Adrenal gland (tissue), 5 donors: ENCODE results near the gene RSRC2.

ENCODE experiments used
- POLR2A ChIP-seq, 2 donors: fragments of 450-650 bp; IDR thresholded peaks; one replicate each; pipeline ENCODE4 v1.6.1; 2017; ENCODE audit warnings: antibody characterized with exemption in 2 of 2, mild to moderate bottlenecking in 2 of 2, moderate library complexity in 1 of 2
- TF ChIP-seq, protein P1 (sequence below), 6 experiments: fragments of 450-650 bp in 4 of 6; fragments of 200-600 bp in 2 of 6; sonication (generic) in 1 of 6; IDR thresholded peaks; 1 replicate in 5 of 6; 2 replicates in 1 of 6; pipeline versions ENCODE4 v1.5.1 to v1.8.0; 2016 to 2021; ENCODE audit warnings: antibody characterized with exemption in 6 of 6, mild to moderate bottlenecking in 2 of 6, moderate library complexity in 1 of 6
- donor health status: DM: no; HTN: no; CAD: no.

DNA sequence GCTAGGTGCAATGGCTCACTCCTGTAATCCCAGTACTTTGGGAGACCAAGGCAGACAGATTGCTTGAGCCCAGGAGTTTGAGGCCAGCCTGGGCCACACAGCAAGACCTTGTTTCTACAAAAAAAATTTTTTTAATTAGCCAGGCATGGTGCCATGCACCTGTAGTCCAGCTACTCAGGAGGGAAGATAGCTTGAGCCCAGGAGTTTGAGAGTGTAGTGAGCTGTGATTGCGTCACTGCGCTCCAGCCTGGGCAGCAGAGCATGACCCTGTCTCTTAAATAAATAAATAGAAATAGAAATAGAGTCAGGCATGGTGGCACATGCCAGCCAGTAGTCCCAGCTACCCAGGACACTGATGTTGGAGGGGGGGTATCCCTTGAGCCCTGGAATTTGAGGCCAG is 67.5 kb downstream of the RSRC2 start:
- TF ChIP-seq, protein P1, sequence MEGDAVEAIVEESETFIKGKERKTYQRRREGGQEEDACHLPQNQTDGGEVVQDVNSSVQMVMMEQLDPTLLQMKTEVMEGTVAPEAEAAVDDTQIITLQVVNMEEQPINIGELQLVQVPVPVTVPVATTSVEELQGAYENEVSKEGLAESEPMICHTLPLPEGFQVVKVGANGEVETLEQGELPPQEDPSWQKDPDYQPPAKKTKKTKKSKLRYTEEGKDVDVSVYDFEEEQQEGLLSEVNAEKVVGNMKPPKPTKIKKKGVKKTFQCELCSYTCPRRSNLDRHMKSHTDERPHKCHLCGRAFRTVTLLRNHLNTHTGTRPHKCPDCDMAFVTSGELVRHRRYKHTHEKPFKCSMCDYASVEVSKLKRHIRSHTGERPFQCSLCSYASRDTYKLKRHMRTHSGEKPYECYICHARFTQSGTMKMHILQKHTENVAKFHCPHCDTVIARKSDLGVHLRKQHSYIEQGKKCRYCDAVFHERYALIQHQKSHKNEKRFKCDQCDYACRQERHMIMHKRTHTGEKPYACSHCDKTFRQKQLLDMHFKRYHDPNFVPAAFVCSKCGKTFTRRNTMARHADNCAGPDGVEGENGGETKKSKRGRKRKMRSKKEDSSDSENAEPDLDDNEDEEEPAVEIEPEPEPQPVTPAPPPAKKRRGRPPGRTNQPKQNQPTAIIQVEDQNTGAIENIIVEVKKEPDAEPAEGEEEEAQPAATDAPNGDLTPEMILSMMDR (IDR thresholded peaks at IDR 0.05) = no peak
- no peak for TF ChIP-seq POLR2A (IDR thresholded peaks at IDR 0.05)
